Measurements from ENCODE around the gene TDRD7. TPM values are rescaled to one million over a fixed set of nuclear protein-coding genes. Genes with fewer than 3 reads are reported as not detected.

Gene TDRD7
- total and polyA plus RNA-seq, 9 of the 15 experiments (the other 6 are each of a cell fraction or from before 2014, with no cell fraction given): 2.2 to 7.7 (median 5.2) TPM

DNA sequence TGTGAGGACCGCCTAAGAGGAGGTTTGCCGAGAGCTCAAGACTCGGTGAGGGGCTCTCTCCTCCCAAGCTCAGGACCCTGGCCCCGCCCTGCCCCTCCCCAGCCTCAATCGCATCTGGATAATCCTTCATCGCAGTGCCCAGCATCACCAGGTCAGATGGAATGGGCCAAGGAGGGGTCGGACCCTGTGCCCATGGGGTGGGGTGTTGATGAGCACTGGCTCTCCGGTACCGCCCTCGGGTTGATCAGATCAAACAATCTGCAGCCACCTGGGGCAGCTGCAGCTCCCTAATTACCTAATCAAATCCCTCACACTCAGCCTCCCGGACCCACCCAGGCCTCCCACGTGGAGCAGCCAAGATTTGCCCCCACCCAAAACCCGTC lies 24.4 kb upstream of the TDRD7 start:
- no TSS peak for BruUV-seq (replicated peaks)
- Histone ChIP-seq H3K36me3 (ENCODE audit: control insufficient read depth, insufficient read depth, low read length) (no peaks in the 10 kb centered on the region), H3K27ac (ENCODE audit: extremely low read depth, low read depth, low read length) (no peak overlapping the region), H3K9ac (ENCODE audit: insufficient read depth in 1 of 2, low read depth in 2 of 2, low read length in 2 of 2) (peak overlapping the region in 1 of 2 experiments; percentile 26; a peak in 2 of 4 replicates), H3K4me1 (replicated peaks in 1 of 2; ENCODE audit: control insufficient read depth in 2 of 2, insufficient read depth in 2 of 2, low read length in 2 of 2) (peaks cover 5 to 15% of the 10 kb centered on the region in 2 experiments; a peak in 3 of 5 replicates), H3K9me1 (ENCODE audit: control insufficient read depth, insufficient read depth, low read length) (no peaks in the 10 kb centered on the region), H3K9me3 (replicated peaks; ENCODE audit: control insufficient read depth, insufficient read depth, low read depth, low read length) (no peaks in the 10 kb centered on the region), H2AFZ (ENCODE audit: low read depth, low read length) (peak overlapping the region; percentile 79; the same call in 1 of the 2 replicates), H3K79me2 (ENCODE audit: control insufficient read depth, insufficient read depth, low read length) (no peaks in the 10 kb centered on the region), H4K20me1 (replicated peaks; ENCODE audit: control insufficient read depth, insufficient read depth, low read length) (peaks cover 3% of the 10 kb centered on the region; the same call in 1 of the 2 replicates), H3K4me3 (peak overlapping the region; percentile 8; the same call in 1 of the 2 replicates), H3K4me2 (ENCODE audit: insufficient read depth, low read length) (peak overlapping the region; percentile 82), H3K27me3 (ENCODE audit: control insufficient read depth in 2 of 2, insufficient read depth in 2 of 2, low read length in 2 of 2) (peaks cover 0 to 14% of the 10 kb centered on the region in 2 experiments; a peak in 3 of 5 replicates)
- POLR2A ChIA-PET: interaction anchor here (0.6 to 1.4 kb wide), 2 partner anchors 246 to 532 kb away, joined by 4 read pairs; partner anchors contain the start of genes NCBP1 and TSTD2
- WGBS (ENCODE audit: insufficient coverage, low coverage, missing lambda C conversion rate): 8% methylated on average over 11 of the region's 13 CpGs
- DNase-seq (ENCODE audit: extremely low read depth in 1 of 4, low spot score in 3 of 4): peak in 2 of 4 experiments; percentile 31 to 36
- FAIRE-seq: no peak
- no peak for TF ChIP-seq FOXJ3 (CRISPR knock-in tag; IDR thresholded peaks at IDR 0.05)
- TF ChIP-seq RHOXF2B (CRISPR knock-in tag; conservative IDR thresholded peaks at IDR 0.05): no peak
- no peak for TF ChIP-seq TARDBP (IDR thresholded peaks at IDR 0.05)
- no peak for TF ChIP-seq CHCHD3 (CRISPR knock-in tag; IDR thresholded peaks at IDR 0.05)
- TF ChIP-seq ZNF224 (CRISPR knock-in tag; IDR thresholded peaks at IDR 0.05): no peak
- TF ChIP-seq HNRNPLL (IDR thresholded peaks at IDR 0.05; ENCODE audit: low read depth, low read length, poor library complexity, severe bottlenecking): no peak
- TF ChIP-seq, protein P1, sequence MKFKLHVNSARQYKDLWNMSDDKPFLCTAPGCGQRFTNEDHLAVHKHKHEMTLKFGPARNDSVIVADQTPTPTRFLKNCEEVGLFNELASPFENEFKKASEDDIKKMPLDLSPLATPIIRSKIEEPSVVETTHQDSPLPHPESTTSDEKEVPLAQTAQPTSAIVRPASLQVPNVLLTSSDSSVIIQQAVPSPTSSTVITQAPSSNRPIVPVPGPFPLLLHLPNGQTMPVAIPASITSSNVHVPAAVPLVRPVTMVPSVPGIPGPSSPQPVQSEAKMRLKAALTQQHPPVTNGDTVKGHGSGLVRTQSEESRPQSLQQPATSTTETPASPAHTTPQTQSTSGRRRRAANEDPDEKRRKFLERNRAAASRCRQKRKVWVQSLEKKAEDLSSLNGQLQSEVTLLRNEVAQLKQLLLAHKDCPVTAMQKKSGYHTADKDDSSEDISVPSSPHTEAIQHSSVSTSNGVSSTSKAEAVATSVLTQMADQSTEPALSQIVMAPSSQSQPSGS (CRISPR knock-in tag; IDR thresholded peaks at IDR 0.05): no peak
- TF ChIP-seq NRF1 (conservative IDR thresholded peaks at IDR 0.05 in 1 of 2, IDR thresholded peaks at IDR 0.05 in 1 of 2): 0 out of 4 replicates have a peak, but pooled peaks of 1 of the 2 experiments have one; percentile 3
- TF ChIP-seq ZNF75A (CRISPR knock-in tag; IDR thresholded peaks at IDR 0.05): no peak
- TF ChIP-seq, protein P2, sequence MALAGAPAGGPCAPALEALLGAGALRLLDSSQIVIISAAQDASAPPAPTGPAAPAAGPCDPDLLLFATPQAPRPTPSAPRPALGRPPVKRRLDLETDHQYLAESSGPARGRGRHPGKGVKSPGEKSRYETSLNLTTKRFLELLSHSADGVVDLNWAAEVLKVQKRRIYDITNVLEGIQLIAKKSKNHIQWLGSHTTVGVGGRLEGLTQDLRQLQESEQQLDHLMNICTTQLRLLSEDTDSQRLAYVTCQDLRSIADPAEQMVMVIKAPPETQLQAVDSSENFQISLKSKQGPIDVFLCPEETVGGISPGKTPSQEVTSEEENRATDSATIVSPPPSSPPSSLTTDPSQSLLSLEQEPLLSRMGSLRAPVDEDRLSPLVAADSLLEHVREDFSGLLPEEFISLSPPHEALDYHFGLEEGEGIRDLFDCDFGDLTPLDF (CRISPR knock-in tag; IDR thresholded peaks at IDR 0.05): 0 out of 2 replicates have a peak, but pooled peaks have one; percentile 17
- TF ChIP-seq, protein P3, sequence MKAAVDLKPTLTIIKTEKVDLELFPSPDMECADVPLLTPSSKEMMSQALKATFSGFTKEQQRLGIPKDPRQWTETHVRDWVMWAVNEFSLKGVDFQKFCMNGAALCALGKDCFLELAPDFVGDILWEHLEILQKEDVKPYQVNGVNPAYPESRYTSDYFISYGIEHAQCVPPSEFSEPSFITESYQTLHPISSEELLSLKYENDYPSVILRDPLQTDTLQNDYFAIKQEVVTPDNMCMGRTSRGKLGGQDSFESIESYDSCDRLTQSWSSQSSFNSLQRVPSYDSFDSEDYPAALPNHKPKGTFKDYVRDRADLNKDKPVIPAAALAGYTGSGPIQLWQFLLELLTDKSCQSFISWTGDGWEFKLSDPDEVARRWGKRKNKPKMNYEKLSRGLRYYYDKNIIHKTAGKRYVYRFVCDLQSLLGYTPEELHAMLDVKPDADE (conservative IDR thresholded peaks at IDR 0.05; ENCODE audit: control insufficient read depth, low read depth, low read length): 0 out of 2 replicates have a peak, but pooled peaks have one; percentile 0
- CTCF ChIA-PET (ENCODE audit: low intra/inter-chr PET ratio): interaction anchor here (0.7 to 1.2 kb wide), 3 partner anchors 12 to 228 kb away, joined by 3 to 5 read pairs (median 3); no protein-coding TSS in a partner anchor
- peak; percentile 32 for ATAC-seq
- intact Hi-C loops (cut with micrococcal nuclease): loop anchor here (1.0 to 10.0 kb wide), 2 partner anchors 228 to 233 kb away; no protein-coding TSS in a partner anchor
- in situ Hi-C loops (cut with MboI): no loop called here

All from K562 (cell line).